IMR-90 (cell line): Measurements from ENCODE around the gene DAGLA. TPM values are rescaled to one million over a fixed set of nuclear protein-coding genes. Genes with fewer than 3 reads are reported as not detected.

Source experiments
- CHD1 ChIP-seq: IDR thresholded peaks from 2 replicates; pipeline ENCODE4 v1.6.1; 2012; ENCODE audit warnings: low read depth, low read length, improper control_type of control experiment
- MAZ ChIP-seq: IDR thresholded peaks from 2 replicates; pipeline ENCODE4 v1.6.1; 2012; ENCODE audit warnings: low read depth, mild to moderate bottlenecking, low read length, improper control_type of control experiment, moderate library complexity, borderline replicate concordance
- NFE2L2 ChIP-seq: fragments of 150-350 bp; IDR thresholded peaks from 2 replicates; pipeline ENCODE4 v1.6.1; 2016; ENCODE audit warnings: low read depth, mild to moderate bottlenecking, low read length
- POLR2A ChIP-seq: IDR thresholded peaks from 2 replicates; pipeline ENCODE4 v1.6.1; 2012; ENCODE audit warnings: mild to moderate bottlenecking, low read depth, low read length
- RCOR1 ChIP-seq: IDR thresholded peaks from 2 replicates; pipeline ENCODE4 v1.6.1; 2012; ENCODE audit warnings: mild to moderate bottlenecking, low read length, improper control_type of control experiment; ENCODE audit not compliant: insufficient replicate concordance
- polyA plus RNA-seq, 3 experiments: library from polyadenylated mRNA; depleted of rRNA; stranded (reverse); fragments of >200 nt; gene quantifications; 2 replicates each; pipeline ENCODE4 v1.2.3, GENCODE V29; 2012; ENCODE audit warnings: low replicate concordance in 1 of 3
- total RNA-seq: library from RNA; depleted of rRNA; stranded (reverse); fragments of >200 nt; gene quantifications from 2 replicates; pipeline ENCODE4 v1.2.3, GENCODE V29; 2012
- TF ChIP-seq, protein P1 (sequence below): fragments of 150-350 bp; IDR thresholded peaks from 2 replicates; pipeline ENCODE4 v1.6.1; 2016; ENCODE audit warnings: low read depth, mild to moderate bottlenecking, low read length, moderate library complexity, borderline replicate concordance

DAGLA gene
- total and polyA plus RNA-seq, 2 of the 4 experiments (the other 2 are of a cell fraction) = 0.90 to 3.8 TPM

DNA sequence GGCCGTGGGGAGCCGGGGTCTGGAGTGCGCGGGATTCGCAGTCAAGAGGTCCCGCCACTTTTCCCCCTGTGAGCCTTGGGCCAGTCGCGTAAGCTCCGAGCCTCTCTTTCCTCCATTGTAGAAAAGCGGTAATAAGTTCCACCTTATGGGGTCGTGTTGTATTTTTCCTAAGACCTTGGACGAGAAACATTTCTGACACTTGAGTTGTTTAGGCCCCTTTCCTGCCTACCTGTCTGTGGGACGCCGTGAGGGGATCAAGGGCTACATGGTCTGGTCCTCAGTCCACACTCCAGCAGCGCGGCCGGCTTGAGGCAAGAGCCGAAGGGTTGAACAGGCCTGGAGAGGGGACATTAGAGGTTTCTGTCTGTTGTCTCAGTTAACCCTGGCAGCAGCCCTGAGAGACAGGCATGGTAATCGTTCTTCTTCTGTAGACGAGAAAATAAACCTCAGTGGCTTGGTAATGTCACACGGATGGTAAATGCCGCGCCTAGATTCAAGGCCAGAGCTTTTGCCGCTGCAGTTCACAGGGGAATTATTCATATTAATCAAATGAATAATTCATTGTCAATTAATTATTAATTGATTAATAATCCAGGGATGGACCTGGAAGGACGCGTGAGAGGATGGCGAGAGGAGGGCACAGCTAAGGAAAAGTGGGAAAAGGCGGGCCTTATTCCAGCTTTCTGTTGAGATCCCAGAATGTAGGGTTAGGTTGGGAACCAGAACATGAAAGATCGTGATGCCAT, 113.1 kb downstream of the DAGLA start (continued):
- TF ChIP-seq, protein P1, sequence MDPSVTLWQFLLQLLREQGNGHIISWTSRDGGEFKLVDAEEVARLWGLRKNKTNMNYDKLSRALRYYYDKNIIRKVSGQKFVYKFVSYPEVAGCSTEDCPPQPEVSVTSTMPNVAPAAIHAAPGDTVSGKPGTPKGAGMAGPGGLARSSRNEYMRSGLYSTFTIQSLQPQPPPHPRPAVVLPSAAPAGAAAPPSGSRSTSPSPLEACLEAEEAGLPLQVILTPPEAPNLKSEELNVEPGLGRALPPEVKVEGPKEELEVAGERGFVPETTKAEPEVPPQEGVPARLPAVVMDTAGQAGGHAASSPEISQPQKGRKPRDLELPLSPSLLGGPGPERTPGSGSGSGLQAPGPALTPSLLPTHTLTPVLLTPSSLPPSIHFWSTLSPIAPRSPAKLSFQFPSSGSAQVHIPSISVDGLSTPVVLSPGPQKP = no peak
- TF ChIP-seq POLR2A (no peak), RCOR1 (no peak), MAZ (no peak), NFE2L2 (no peak), CHD1 (no peak)
